Stimulated activated CD4-positive, alpha-beta T cell treated with anti-CD3 and anti-CD28 coated beads, Interleukin-15, amount 100 ng/mL, for 1 hour (primary cell): ENCODE results near the gene PLXNC1.

ENCODE experiments used
- DNase-seq, 2 donors: peaks; one replicate each; pipeline ENCODE4 v3.0.0-alpha.2; 2020; ENCODE audit warnings: low read depth in 1 of 2, low spot score in 1 of 2

Gene PLXNC1

GRCh38 chr12:94229902-94230301 is 81.5 kb downstream of the PLXNC1 start:
- DNase-seq, result no peak

GRCh38 chr12:94230357-94230905 is 82.1 kb downstream of the PLXNC1 start:
- no peak for DNase-seq

GRCh38 chr12:94231709-94232108 is 83.3 kb downstream of the PLXNC1 start:
- DNase-seq, result no peak

- DNase-seq, result no peak
These were observed 87.5 kb downstream of the PLXNC1 start for GRCh38 chr12:94235848-94236247.

GRCh38 chr12:94239332-94239993 is 91.1 kb downstream of the PLXNC1 start:
- DNase-seq, result no peak

- DNase-seq, result no peak
These were observed 91.8 kb downstream of the PLXNC1 start for GRCh38 chr12:94240171-94240570.

GRCh38 chr12:94242901-94243300 is 94.5 kb downstream of the PLXNC1 start:
- no peak for DNase-seq

- no peak for DNase-seq
These were observed 96.1 kb downstream of the PLXNC1 start for GRCh38 chr12:94244165-94245133.

- DNase-seq, result no peak
These were observed 97.4 kb downstream of the PLXNC1 start for GRCh38 chr12:94245631-94246383.

- DNase-seq, result no peak
These were observed 98.9 kb downstream of the PLXNC1 start for GRCh38 chr12:94247246-94247645.

GRCh38 chr12:94248582-94248981 is 100.2 kb downstream of the PLXNC1 start:
- DNase-seq, result no peak

- no peak for DNase-seq
These were observed 101.8 kb downstream of the PLXNC1 start for GRCh38 chr12:94250130-94250529.

GRCh38 chr12:94254270-94254669 is 105.9 kb downstream of the PLXNC1 start:
- DNase-seq, result no peak

- no peak for DNase-seq
These were observed 106.6 kb downstream of the PLXNC1 start for GRCh38 chr12:94255006-94255405.

GRCh38 chr12:94255428-94255827 is 107.1 kb downstream of the PLXNC1 start:
- DNase-seq, result no peak

- no peak for DNase-seq
These were observed 110.2 kb downstream of the PLXNC1 start for GRCh38 chr12:94258593-94258992.

- DNase-seq, result no peak
These were observed 111.6 kb downstream of the PLXNC1 start for GRCh38 chr12:94260017-94260416.

GRCh38 chr12:94260717-94261116 is 112.3 kb downstream of the PLXNC1 start:
- DNase-seq, result no peak

GRCh38 chr12:94261119-94261518 is 112.7 kb downstream of the PLXNC1 start:
- no peak for DNase-seq

GRCh38 chr12:94261786-94262185 is 113.4 kb downstream of the PLXNC1 start:
- no peak for DNase-seq
